Fibroblast of skin of left quadriceps (primary cell): ENCODE measurements around the gene TTC34.

Experiments used
- DNase-seq, 2 experiments: peaks; one replicate each; pipeline ENCODE4 v3.0.0-alpha.2; 2013; ENCODE audit warnings: low read depth in 2 of 2

TTC34 gene

GRCh38 chr1:2641381-2642130, 159.9 kb downstream of the TTC34 start:
- DNase-seq, result no peak

GRCh38 chr1:2640626-2641025, 160.9 kb downstream of the TTC34 start:
- no peak for DNase-seq

- DNase-seq, result no peak
Measured at GRCh38 chr1:2639607-2640521, 161.6 kb downstream of the TTC34 start.

- no peak for DNase-seq
Measured at GRCh38 chr1:2639203-2639602, 162.3 kb downstream of the TTC34 start.

- no peak for DNase-seq
Measured at GRCh38 chr1:2638466-2639115, 162.9 kb downstream of the TTC34 start.

- no peak for DNase-seq
Measured at GRCh38 chr1:2637442-2638145, 163.9 kb downstream of the TTC34 start.

- no peak for DNase-seq
Measured at GRCh38 chr1:2636733-2637132, 164.8 kb downstream of the TTC34 start.

GRCh38 chr1:2635361-2636010, 166.0 kb downstream of the TTC34 start:
- DNase-seq, result no peak

- no peak for DNase-seq
Measured at GRCh38 chr1:2633936-2634491, 167.5 kb downstream of the TTC34 start.

- DNase-seq, result no peak
Measured at GRCh38 chr1:2633366-2633935, 168.0 kb downstream of the TTC34 start.

GRCh38 chr1:2632561-2633361, 168.7 kb downstream of the TTC34 start, which contains the start of gene MMEL1:
Gene MMEL1 (minus strand): TSS chr1:2633016. CDS start chr1:2629484, 3,532 bp downstream.
- no peak for DNase-seq

GRCh38 chr1:2632051-2632430, 169.5 kb downstream of the TTC34 start:
- DNase-seq, result no peak

- DNase-seq, result no peak
Measured at GRCh38 chr1:2631136-2632050, 170.1 kb downstream of the TTC34 start.

GRCh38 chr1:2630498-2631135, 170.9 kb downstream of the TTC34 start:
- no peak for DNase-seq

GRCh38 chr1:2629627-2630497, 171.6 kb downstream of the TTC34 start:
- DNase-seq, result no peak

- DNase-seq, result no peak
Measured at GRCh38 chr1:2628933-2629626, 172.4 kb downstream of the TTC34 start.
